D721Med (cell line): ENCODE results near the gene HOXC10.

Experiments used
- DNase-seq: peaks from one replicate; pipeline ENCODE4 v3.0.0; 2011; ENCODE audit warnings: low spot score; ENCODE audit not compliant: insufficient read length
- FAIRE-seq: peaks from 2 replicates; lab custom pipeline; 2011; peaks lifted over from hg19 to GRCh38; lab: Jason Lieb, UNC
- TF ChIP-seq, protein P1 (sequence below): IDR thresholded peaks from 2 replicates; pipeline ENCODE4 v1.5.1; 2012; ENCODE audit warnings: mild to moderate bottlenecking, control low read depth; ENCODE audit not compliant: insufficient read depth; ENCODE audit errors: missing control alignments

HOXC10 gene

DNA sequence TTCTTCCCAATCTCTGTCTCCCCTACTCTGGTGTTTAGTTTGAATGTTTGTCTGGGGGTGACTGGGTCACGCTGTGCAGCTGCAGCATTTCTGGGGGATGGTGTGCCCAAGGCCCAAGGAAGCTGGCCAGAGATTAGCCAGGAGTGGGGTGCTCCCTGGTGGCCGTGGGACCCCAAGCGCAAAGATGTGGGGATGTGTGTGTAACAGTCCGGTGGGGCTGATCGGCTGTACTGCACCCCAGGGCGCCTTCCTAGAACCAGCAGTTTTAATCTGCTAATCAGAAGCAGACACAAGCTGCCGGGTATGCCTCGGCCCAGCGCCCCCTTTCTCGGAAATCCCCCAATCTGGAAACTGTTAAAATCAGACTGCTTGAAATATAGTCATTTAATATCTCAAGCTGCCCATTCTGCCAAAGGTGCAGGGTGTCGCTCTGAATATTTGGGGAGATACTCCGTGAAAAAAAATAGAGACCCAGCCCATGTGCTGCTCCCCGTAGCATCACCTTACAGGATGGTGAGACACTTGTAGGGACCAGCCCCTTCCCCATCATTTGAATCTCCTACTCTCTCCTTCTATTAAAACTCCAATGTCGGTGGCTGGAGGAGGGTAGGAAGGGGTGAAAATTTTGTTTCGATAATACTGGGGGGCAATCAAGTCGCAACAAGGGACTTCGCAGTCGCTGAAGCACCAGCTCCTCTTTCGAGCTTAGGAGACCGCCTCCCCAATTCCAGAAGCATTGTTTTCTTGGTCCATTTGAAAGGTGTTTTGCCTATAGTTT is 19.3 kb downstream of the HOXC10 start:
- TF ChIP-seq, protein P1, sequence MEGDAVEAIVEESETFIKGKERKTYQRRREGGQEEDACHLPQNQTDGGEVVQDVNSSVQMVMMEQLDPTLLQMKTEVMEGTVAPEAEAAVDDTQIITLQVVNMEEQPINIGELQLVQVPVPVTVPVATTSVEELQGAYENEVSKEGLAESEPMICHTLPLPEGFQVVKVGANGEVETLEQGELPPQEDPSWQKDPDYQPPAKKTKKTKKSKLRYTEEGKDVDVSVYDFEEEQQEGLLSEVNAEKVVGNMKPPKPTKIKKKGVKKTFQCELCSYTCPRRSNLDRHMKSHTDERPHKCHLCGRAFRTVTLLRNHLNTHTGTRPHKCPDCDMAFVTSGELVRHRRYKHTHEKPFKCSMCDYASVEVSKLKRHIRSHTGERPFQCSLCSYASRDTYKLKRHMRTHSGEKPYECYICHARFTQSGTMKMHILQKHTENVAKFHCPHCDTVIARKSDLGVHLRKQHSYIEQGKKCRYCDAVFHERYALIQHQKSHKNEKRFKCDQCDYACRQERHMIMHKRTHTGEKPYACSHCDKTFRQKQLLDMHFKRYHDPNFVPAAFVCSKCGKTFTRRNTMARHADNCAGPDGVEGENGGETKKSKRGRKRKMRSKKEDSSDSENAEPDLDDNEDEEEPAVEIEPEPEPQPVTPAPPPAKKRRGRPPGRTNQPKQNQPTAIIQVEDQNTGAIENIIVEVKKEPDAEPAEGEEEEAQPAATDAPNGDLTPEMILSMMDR, result no peak
- DNase-seq (no peak), FAIRE-seq (no peak)

DNA sequence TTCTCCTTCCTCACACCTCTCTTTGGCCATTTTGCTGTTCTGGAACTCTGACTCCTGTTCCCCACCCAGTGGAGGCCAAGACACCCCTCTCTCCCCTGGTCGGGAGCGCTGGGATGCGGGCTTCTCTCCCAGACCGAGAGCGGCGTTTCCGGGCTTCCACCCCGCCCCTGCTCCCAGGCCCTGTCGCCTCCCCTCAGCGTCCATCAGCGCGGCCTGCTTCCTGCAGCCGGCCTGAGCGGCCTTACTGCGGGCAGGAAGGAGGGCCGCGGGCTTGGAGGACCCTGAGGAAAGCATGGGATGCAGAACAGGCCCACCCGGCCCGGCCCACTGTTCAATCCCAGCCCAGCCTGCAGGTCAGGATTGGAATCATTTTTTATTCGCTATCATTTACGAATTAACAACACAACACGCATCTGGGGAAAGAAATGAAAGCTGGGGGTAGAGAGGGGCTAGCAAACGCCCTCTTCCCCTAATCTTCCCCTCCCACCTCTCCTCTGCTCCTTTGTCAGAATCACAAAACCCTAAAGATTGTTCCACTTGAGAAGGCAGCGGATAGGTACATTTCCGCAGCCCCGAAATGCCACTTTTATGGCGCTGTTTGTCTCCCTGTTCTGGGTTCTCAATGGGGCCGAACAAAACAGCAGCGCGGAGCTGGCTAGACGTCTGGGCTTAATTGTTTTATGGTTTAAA is 20.0 kb downstream of the HOXC10 start:
- TF ChIP-seq, protein P1, result no peak
- FAIRE-seq (no peak), DNase-seq (no peak)

DNA sequence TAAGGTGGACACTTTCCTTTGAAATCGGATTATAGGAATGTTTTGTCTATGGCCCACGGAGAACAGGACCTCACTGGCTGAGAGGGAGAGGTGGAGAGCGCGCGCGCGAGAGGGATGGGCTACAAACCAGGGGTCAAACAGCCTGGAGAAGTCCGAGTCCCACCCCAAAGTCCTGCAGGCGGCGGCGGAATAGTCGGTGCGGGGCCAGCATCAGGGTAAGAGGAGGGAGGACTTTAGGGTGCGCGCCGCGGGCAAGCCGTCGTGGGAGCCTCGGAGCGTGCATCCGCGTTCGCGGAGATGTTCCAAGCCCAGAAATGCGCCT is 20.5 kb downstream of the HOXC10 start:
- DNase-seq, result no peak
- FAIRE-seq, result no peak
- TF ChIP-seq, protein P1, result no peak

DNA sequence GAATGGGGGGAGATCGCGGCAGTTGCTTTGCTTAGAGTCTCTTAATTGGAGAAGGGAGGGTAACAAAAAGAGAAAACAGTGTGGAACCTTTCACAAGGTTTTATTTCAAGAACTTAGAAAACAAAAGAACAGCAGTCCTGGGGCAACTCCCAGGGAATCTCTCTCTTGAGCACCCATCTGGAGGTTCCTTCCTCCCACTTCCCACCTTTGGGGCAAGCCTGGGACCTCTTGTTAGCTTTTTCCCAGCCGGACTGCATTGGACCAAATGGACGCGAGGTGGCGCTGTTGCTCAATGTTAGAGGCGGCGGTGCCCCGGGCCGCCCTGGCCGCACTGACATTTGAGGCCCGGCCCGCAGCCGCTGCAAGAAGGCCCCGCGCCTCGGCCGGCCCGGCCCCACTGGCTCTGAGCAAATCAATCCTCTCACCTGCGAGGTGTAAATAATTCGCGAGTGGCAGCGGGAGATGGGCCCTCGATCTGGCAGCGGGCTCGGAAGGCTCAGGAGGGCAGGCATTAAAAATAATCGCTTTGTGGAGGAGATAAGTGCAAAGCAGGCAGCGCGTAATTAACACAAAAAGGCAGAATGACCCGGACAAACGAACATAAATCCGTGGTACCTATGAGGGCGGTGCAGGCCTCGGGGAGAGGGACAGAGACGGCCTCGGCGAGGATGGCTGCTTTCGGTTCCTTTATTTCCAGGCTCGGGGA is 21.1 kb downstream of the HOXC10 start:
- TF ChIP-seq, protein P1, result peak; percentile 90
- FAIRE-seq (no peak), DNase-seq (peak; percentile 68)

DNA sequence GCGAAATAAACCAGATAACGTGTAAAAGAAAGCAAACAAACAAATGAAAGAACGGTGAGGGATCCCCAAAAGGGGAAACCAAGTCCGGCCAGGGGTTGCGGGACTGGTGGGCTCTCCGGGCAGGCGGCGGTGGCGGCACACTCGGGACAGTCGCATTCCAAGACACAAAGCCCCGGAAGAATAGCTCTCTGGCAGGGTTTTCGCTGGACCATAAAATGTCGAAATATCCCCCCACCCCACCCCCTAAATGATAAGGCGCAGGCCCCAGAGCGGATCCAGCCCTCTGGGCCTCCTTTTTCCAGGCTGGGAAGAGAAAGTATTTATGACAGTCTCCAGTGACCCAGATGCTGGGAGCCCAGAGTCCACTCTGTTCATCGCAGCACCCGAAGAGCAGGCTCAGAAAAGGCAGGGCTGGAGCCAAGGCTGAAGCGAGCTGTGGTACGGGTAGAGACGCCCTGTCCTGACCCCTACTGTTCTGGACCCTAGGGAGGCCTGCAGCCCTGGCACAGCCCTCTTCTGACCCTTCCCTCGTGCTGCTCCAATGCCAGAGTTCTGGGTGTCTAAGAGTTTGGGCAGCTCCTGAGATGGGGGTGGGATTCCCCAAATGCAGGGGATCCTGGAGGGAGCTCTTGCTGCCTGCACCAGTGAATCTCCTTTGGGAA is 21.7 kb downstream of the HOXC10 start:
- no peak for DNase-seq
- no peak for FAIRE-seq
- TF ChIP-seq, protein P1, result no peak

DNA sequence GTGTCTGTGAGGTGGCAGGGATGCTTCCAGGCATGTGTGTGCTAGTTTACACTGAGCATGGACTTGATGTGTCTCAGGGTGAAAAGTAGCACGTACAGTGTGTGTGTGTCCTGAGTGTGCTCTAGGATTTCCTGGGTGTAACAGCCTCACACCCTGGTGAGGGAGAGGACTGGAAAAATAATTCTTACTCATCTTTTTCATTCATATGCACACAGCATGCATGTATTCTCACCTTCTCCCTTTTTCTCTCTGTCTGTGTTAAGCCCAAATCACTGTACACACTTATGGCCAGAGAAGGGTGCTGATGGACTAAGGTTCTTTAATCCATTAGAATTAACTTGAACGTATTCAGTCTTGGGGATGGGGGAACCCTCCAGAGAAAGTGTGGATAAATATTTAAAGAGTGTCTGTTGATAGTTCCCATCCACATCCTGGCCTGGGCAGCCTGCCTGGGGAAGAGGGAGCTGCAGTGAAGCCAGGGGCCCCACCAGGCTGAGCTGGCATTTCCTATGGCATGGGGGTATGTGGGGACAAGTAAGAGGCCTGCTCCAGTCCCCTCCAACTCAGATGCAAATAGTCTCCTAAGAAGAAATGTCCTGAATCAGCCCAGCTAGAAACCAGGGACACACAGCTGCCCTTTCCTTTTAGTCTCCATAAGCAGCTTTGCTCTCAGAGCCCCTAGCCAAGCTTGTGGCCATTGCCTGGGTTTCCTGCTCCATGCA is 22.8 kb downstream of the HOXC10 start:
- FAIRE-seq, result no peak
- TF ChIP-seq, protein P1, result no peak

More for the DNA sequence above, 22.8 kb downstream of the HOXC10 start:
- DNase-seq, result no peak
